ENCODE measurements around the gene ASTN2.

DNA sequence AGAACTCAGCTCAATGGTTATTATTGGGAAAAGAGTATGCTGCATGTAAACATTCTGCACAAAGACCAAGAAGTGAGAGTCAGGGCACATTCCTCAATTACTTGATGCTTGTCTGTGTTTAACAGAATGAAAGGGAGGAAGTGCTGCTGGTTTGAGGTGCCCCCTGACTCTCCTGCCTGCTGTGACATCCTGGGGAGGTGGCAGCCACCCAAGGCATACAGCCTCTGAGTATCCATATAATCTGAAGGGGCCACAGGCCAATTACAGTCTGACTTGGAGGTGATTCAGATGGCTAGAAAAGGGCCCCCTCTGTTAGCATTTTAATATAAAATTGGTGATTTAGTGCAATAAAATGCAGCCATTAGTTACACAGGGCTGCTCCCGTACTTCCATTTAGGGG is 313.8 kb downstream of the ASTN2 start:
- TF ChIP-seq, protein P1, sequence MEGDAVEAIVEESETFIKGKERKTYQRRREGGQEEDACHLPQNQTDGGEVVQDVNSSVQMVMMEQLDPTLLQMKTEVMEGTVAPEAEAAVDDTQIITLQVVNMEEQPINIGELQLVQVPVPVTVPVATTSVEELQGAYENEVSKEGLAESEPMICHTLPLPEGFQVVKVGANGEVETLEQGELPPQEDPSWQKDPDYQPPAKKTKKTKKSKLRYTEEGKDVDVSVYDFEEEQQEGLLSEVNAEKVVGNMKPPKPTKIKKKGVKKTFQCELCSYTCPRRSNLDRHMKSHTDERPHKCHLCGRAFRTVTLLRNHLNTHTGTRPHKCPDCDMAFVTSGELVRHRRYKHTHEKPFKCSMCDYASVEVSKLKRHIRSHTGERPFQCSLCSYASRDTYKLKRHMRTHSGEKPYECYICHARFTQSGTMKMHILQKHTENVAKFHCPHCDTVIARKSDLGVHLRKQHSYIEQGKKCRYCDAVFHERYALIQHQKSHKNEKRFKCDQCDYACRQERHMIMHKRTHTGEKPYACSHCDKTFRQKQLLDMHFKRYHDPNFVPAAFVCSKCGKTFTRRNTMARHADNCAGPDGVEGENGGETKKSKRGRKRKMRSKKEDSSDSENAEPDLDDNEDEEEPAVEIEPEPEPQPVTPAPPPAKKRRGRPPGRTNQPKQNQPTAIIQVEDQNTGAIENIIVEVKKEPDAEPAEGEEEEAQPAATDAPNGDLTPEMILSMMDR (IDR thresholded peaks at IDR 0.05), result no peak
- no peak for TF ChIP-seq POLR2AphosphoS5 (IDR thresholded peaks at IDR 0.05)
- TF ChIP-seq POLR2A (IDR thresholded peaks at IDR 0.05), result no peak

Data from sigmoid colon (tissue), 4 donors.